Esophagus muscularis mucosa (tissue), 4 donors: Measurements from ENCODE around the gene LSM10.

Experiments
- CTCF ChIP-seq, 3 experiments: fragments of 200-600 bp in 2 of 3; fragments of 450-650 bp in 1 of 3; sonication (generic) in 2 of 3; IDR thresholded peaks; one replicate each; pipeline ENCODE4 v1.5.1; 2017 to 2019; ENCODE audit warnings: antibody characterized with exemption in 3 of 3, mild to moderate bottlenecking in 2 of 3, moderate library complexity in 1 of 3
- EP300 ChIP-seq: sonication (generic); formaldehyde crosslinking; IDR thresholded peaks from one replicate; pipeline ENCODE4 v1.6.1; 2017; ENCODE audit warnings: antibody characterized with exemption
- POLR2A ChIP-seq: fragments of 450-650 bp; IDR thresholded peaks from one replicate; pipeline ENCODE4 v1.6.1; 2017; ENCODE audit warnings: antibody characterized with exemption, moderate library complexity, mild to moderate bottlenecking, low read depth
- POLR2AphosphoS5 ChIP-seq, 2 donors: sonication (generic); formaldehyde crosslinking; IDR thresholded peaks; one replicate each; pipeline ENCODE4 v1.6.1; 2017; ENCODE audit warnings: antibody characterized with exemption in 2 of 2

DNA sequence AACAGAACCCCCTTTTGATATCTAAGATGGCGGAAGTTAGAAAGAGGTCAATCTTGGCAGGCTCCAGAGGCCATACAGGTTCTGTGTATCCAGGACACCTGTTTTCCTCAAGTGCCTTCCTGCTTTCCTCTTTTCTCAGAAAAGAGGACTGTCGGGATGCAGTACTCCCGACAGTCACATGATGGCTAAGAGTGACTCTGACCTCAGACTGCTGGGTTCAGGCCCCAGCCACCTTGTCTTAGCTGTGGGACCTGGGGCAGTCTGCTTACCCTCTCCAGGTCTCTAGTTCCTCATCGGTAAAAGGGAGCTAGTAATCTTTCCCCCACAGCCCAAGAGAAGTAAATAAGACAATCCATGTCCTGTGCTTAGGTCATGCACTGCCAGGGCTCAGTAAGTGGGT lies 41.9 kb downstream of the LSM10 start:
- TF ChIP-seq POLR2AphosphoS5 (IDR thresholded peaks at IDR 0.05) (no peak), CTCF (IDR thresholded peaks at IDR 0.05) (no peak), EP300 (no peak), POLR2A (no peak)
